HG02798 (cell line): ENCODE measurements around the gene WDFY4.
A peak's percentile ranks its signal among the peaks of the same experiment; 100 is the strongest.

Experiments
- ATAC-seq: cut with Tn5 transposase; IDR thresholded peaks from one replicate; pipeline ENCODE4 v1.9.1; 2021; ENCODE audit warnings: mild to moderate bottlenecking; ENCODE audit not compliant: unreplicated experiment, poor library complexity

The WDFY4 gene

DNA sequence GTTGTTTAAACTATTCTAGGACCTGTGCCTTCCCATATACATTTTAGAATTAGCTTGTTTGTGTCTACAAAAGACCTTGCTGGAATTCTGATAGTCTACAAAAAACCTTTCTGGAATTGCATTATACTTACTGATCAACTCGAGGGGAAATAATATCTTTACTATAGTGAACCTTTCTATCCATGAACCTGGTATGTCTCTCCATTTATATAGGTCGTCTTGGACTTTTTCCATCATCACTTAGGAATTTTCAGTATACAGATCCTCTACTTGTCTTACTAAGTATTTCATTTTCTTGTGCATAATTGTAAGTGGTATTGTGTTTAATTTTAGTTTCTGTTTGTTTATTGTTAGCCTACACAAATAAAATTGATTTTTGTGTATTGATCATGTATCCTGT, 101.1 kb downstream of the WDFY4 start:
- ATAC-seq = no peak

DNA sequence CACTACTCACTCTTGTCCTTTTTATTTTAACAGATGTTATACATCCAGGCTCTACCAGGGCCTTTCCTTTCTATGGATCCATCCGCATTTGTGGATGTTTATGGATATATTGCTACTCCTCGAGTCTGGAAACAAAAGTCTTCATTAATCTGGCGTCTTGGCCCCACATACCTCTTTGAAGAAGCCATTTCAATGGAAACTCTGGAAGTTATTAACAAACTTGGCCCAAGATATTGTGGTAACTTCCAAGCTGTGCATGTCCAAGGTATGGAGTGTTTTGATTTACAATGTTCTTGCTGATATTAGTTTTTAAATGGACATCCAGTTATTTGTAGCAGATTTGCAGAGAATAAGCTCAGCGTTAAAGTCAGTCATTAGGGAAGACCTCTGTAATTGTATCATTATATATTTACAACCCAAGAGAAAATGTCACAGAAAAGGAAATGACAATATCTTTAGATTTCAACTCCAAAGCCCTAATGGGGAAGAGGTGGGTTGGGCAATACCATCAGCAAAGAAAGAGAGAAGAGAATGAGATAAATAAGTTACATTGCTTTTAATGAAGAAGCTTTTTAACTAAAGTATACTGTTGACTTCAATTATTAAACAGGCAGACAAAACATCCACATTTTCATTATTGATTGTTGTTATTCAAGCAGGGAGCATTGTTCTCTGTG, 102.1 kb downstream of the WDFY4 start:
- ATAC-seq = no peak

DNA sequence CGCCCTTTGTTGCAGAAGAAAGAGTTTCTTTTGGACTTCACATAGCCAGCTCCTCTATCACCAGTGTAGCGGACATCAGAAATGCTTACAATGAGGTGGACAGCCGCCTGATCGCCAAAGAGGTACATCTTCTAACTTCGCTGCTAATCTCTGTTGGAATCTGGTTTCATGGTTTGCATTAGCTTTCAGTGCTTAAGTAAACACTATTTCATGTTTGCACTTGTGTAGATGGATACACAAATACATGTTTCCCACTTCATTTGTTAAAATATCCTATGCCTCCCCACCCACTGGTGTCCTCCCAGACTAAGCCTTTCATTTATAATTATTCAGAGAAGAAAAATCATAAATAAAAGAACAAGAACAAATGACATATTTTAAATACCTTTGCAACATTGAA, 103.9 kb downstream of the WDFY4 start:
- ATAC-seq = no peak

DNA sequence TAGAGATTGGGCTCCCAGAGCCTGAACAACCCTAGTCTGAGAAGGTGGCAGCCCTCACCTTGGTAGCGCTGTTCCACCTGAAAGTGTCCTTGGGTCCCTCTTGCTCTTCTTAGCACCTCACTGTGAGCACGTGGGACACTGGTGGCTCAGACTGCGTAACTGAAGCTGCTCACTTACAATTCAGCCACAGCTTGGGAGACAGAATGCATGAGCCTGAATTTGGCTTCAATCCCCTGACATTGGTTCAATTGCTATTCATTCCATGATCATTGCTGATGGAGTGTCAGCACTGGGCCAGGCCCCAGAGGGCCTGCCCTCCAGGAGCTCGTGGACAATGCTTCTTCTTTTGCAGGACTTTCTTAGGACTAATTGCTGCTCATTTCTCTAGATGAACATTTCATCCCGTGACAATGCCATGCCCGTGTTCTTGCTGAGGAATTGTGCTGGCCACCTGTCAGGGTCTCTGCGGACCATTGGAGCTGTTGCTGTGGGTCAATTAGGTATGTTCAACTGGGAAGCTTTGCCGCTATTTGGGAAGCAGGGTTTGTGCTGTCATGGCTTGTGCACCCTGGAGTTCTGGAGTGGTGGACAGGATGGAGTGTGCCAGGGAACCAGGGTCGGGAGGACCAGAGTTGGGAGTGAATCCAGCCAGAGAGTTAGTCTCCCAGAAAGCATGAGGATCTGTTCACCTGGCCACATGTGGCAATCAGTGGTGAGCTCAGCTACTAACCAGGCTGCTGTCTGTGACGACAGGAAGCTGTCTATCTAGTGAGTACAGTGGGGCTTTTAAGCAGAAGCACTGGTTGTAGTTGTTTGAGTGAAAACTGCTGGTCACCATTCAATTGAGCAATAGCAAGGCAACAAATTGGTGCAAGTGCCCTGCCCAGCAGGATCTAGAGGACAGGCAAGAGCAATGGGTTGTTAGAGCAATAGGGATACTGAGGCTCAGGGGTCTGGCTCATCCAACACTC, 105.1 kb downstream of the WDFY4 start:
- no peak for ATAC-seq

DNA sequence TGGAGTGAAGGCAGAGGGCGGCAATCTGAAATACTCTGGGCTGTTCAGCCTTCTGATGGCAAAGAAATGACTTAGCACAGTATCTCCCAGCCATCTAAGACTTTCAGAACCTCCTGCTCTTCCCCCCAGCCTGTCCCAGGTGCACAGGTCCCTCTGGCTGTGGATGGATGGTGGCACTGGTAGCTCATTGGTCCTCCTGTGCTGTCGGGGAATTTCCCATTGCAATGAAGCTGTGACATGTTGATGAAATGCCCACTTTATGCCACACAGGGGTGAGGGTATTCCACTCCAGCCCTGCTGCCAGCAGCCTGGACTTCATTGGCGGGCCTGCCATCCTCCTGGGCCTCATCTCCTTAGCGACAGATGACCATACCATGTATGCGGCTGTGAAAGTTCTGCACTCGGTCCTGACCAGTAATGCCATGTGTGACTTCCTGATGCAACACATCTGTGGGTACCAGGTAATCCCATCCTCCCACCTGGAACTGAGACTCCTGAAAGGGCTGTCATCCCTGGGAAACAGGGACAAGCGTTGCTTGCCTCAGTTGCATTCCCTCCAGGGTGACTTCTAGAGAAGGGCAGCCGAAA, 105.9 kb downstream of the WDFY4 start:
- ATAC-seq = no peak

DNA sequence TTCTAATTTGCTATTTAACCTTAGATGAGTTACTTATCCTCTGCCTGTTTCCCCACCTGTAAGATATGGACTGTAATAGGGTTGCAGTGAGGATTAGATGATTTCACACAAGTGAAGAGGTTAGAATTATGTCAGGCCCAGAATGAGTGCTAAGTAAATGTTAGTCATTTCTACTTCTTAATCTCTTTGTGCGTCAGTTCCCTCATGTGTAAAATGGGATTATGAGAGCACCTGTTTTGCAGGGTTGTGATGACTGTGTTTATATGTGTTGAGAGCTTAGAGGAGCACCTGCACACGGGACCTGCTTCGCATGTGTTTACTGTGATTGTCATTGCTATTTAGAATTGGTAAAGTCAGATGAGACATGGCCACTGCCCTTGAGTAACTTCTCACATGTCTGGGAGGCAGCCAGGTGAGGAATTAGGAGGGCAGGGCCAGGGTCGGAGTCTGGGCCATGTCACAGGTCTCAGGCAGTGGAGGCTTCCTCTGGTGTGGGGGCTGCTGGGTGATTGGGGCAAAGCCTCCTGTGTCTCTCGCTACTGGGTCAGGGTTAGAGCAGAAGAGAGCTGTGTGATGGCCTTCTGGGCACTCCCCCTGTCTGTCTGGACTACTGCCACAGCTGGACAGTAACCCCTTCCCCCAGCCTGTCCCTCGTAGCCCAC, 106.7 kb downstream of the WDFY4 start:
- no peak for ATAC-seq

DNA sequence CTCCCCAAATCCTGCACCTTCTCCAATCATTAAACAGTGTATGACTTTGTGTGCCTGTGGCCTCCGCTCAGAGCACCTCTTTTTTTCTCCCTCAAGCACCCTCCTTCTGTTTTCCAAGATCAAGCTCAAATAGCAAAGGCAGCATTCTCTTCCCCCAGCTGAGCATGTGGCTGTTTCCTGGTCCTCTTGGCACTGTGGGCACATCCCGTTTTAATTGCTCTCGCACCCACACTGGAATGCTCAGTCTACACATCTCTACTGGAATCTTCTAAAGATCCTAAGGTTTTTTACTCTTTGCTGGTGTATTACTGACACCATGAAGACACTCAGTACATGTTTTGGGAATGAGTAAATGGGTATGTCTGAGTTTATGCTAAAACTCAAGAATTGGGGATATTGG, 107.4 kb downstream of the WDFY4 start:
- no peak for ATAC-seq

DNA sequence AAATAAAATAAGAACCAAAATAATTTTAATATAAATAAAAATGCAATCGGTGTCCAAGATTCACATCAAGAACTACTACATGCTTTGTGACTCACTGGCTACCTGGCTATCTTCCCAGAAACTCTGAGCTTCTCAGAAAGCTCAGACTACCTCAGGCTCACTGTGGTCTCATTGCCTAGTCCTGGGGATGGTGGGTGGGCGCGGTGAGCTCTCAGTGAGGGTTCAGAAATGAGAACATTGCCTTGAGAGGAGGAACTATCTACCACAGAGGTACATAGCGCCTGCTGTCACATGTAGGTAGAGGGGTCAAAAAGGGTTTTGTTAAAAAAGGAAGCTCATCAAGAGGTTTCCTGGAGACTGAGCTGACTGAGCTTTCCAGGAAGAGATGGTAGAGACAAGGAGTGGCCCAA, 108.0 kb downstream of the WDFY4 start:
- no peak for ATAC-seq

DNA sequence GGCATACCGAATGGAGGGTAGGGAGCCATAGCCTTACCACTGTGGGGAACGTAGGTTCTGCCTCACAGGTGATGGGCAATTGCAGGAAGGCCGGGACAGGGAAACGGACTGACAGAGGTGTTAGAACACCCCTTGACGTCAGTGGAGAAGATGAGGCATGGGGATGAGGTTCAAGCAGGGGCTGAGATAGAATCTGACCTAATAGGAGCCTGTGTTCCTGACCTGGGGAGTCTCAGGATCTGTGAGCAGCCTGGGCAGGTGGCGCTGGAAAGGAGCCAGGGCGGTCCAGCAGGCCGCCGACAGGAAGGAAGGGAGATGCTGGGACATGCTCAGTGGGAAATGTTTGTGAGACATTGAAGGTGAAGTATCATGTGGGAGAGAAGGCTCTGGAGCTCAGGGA, 109.4 kb downstream of the WDFY4 start:
- no peak for ATAC-seq

DNA sequence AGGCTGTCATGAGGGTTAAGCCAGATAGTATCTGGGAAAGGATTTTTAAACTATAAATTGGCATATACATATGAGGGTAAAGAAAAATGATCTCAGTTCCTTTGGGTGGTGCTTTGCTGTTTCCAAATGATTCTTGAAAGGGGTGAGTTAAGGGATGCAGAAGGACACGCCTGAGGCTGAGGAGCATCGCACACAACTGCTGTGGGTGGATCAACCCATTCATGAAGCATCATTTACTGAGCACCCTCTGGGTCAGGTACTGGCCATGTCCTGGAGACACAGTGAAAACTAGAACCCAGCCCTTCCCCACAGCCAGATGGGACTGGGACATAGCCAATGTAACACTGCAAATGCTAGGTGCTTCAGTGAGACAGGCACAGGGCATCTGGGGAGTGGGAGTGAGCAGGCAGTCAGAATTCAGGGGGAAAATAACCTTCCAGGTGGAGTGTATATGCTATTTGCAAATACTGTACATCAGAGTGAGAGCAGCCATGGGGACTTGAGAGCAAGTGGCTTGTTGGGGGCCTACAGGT, 112.1 kb downstream of the WDFY4 start:
- no peak for ATAC-seq

DNA sequence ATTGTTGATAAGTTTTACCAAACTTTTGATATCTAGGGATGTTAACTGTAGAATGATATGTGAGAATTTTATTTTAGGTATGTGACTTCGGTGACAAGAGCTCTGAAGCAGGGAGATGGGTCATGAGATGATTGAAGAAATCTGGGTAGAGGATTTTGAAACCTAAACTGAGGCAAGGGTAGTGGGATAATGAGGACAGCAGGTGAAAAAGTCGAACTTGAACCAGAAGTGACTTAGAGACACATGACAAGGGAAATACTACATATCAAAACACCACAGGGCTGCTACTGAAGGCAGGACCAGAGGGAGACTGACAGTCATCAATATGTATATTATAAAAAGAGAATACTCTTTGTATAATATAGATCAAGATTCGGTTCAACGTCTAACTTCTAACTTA, 113.2 kb downstream of the WDFY4 start:
- ATAC-seq = no peak

DNA sequence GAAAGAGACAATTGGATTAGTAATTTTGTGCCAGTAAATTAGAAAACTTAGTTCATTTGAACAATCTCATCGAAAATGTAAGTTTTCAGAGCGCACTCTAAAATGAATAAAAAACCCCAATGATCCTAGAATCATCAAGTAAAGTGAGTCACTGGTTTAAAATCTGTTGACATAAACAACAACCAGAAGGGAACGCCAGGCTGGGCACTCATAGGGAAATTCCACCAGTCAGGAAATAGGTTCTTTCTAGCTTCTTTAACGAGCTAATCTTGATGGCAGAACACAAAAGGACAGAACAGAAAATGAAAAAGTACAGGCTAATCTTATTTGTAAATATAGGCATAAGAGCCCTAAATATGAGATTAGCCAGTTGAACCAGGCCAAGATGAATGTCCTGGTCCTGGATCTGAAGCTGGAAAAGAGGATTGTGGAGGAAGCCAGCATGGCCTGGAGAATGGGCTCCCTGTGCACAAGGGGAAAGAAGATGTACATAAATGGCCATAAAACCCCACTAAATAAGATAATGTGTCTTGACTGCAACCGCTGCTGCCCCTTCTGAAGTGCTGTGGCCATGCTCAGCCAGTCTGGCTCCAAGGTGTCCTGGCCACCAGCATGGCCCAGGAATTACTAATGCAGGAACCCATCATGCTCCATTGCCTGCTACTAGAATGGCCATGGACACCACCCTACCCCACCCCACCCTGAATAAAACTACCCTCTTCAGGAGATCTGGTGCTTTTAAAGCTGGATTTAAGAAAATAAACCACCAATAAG, 114.0 kb downstream of the WDFY4 start:
- no peak for ATAC-seq

DNA sequence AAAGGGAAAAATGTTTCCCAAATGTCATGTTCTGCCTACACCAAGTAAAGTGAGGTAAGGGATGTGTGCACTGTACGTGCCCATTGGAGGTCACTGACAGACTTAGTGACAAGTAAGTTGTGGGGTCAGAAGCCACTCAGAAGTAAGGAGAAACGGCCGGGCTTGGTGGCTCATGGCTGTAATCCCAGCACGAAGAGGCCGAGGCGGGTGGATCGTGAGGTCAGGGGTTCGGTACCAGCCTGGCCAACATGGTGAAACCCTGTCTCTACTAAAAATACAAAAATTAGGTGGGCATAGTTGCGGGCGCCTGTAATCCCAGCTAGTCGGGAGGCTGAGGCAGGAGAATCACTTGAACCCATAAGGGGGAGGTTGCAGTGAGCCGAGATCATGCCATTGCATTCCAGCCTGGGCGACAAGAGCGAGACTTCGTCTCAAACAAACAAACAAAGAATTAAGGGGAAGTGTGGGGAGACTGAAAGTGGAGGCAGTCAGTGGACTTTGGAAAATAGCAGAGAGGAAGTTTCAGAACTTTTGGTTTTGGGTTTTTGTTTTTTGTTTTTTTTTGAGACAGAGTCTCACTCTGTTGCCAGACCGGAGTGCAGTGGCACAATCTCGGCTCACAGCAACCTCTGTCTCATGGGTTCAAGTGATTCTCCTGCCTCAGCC, 114.8 kb downstream of the WDFY4 start:
- no peak for ATAC-seq

DNA sequence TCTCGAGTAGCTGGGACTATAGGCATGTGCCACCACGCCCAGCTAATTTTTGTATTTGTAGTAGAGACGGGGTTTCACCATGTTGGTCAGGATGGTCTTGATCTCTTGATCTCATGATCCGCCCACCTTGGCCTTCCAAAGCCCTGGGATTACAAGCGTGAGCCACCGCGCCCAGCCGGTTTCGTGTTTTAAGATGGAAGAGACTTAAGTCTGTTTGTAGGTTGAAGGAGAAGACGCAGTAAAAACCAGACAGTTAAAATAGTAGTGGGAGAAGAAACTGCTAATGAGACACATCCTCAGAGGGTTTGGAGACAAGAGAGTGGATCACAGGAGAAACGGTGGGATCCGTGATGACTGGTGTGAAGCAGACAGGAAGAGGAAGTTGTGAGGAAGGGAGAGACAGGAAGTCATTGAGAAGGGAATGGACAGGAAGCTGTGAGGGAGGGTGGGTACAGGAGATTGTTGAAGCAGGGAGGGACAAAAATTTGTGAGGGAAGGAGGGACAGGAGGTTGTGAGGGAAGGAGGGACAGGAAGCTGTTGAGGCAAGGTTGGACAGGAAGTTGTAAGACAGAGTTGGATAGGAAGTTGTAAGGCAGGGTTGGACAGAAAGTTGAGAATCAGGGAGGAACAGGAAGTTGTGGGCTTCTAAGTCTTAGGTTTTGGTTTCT, 115.5 kb downstream of the WDFY4 start:
- no peak for ATAC-seq

DNA sequence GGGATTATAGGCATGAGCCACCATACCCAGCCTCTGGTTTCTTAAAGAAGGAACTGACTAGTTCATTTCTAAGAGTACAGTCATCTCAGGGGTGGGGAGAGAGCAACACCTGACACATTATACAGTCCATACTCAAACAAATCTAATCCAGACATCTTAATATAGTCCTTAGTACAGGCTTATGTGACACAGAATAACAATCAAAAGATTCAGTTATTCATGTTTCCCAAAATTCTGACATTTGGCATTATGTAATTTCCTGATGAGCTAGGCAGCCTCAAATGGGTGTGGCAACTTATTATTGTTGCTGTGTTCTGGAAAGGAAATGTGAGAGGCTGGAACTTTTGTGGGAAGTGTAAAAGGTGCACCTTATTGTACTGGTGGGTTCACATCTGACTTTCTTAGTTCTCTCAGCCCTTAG, 116.3 kb downstream of the WDFY4 start:
- no peak for ATAC-seq

DNA sequence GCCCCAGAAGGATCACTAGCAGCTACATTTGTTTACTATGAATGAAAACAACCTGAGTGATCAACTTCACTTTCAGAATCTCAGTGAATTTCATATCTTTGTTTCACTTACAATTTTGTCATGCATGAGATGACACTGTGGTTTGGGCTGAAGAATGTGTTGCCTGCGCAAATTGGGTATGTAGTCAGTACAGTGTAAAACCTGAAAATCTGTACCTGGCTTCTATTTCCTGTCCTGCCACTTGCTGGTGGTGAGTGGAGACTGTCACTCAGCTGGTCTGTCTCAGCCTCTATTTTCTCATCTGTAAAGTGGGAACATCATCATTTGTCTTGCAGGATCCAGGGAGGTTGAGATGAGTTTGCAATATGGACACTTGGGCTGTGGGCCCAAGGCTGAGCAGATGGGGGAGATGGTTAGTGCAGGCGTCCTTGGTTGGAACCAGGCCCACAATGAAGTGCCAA, 118.0 kb downstream of the WDFY4 start:
- peak; percentile 94 for ATAC-seq

DNA sequence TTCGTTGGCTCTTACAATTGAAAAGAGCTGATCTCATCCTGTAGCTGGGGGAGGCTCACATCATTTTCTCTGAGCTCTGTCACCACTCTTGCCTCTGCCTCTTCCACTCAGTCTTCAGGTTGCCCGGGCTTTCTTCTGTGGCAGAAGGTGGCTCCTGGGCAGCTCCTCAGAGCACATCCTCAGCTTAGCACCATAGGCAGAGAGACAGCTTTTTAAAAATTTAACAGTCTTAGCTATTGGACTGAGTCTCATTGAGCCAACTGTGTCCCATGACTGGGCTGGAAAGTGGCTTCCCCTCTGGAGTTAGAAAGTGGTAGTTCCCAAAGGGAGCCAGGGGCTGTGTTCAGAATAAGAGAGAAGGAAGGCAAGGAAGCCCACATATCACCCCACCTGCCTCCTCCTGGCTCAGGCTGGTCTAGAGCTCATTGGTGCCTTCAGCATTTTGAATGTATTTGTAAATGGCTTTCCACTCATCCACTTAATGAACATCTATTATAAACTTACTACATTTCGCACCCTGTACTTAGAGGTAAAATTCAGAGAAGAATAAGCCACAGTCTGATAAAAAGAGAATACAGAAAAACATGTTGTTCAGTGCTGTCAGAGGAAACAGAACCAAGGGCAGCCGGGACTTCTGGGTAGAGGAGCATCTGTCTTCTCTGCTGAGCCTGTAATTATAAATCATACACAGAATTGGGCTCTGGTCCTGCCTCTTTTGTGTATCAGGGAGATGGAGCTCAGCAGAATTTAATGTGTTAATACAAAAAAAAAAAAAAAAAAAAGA, 119.3 kb downstream of the WDFY4 start:
- no peak for ATAC-seq

DNA sequence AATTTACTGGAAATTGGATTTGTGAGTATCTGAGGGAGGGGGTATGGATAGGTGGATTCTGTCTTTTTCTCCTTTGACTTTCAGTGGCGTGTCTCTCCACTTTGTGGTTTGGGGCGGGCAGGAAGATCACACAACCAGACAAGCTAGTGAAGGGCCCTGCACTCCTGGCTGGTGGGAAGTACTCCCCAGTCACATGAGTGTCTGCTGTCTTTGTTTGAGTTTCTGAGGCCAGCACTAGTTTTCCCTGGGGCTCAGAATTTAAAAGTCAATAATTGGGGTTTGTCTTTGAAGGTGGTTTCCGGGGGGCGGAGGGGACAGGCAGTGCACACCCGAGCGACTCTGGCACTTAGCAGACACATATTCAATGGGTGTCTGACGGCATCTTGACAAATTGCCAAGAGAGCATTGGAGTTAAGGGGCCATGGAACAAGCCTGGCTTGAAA, 120.1 kb downstream of the WDFY4 start:
- ATAC-seq = no peak
